Keratinocyte (primary cell): ENCODE measurements around the gene ANXA3.

ENCODE experiments used
- EZH2 ChIP-seq: IDR thresholded peaks from one replicate; pipeline ENCODE4 v1.6.1; 2012; ENCODE audit warnings: inconsistent platforms, mild to moderate bottlenecking, low read length, moderate library complexity
- TF ChIP-seq, protein P1 (sequence below), 3 experiments: IDR thresholded peaks in 1 of 3; conservative IDR thresholded peaks in 1 of 3; optimal IDR thresholded peaks in 1 of 3; 2 replicates in 2 of 3; 3 replicates in 1 of 3; pipeline versions ENCODE3 to v1.5.1; 2011; ENCODE audit warnings: low read length in 3 of 3, mild to moderate bottlenecking in 3 of 3, moderate library complexity in 2 of 3, control low read depth in 1 of 3, inconsistent platforms in 1 of 3; ENCODE audit not compliant: insufficient read depth in 2 of 3; ENCODE audit errors: extremely low read depth in 1 of 3

DNA sequence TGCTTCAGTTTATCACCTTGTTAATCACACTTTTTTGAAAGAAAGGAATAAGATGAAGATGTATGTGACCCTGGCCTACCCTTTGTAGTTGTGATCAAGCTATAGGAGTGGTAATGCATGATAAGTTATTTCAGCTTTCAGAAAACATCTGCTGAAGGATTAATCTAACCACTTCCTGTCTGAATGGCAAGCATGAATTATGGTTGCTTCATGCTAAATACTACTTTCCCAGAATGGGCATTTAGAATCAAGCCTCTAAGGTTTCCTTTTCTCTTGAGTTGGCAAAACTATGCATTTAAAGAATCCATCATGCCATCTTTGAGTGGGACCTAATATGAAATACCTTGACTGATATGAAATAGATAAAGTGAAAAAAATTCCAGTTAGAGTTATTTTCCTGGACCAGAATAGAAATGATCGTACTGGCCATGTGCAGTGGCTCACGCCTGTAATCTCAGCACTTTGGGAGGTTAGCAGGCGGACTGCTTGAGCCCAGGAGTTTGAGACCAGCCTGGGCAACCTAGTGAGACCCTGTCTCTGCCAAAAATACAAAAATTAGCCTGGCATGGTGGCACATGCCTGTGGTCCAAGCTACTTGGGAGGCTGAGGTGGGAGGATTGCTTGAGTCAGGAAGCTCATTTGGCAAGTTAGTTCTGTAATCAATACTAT, 59.1 kb downstream of the ANXA3 start:
- TF ChIP-seq, protein P1, sequence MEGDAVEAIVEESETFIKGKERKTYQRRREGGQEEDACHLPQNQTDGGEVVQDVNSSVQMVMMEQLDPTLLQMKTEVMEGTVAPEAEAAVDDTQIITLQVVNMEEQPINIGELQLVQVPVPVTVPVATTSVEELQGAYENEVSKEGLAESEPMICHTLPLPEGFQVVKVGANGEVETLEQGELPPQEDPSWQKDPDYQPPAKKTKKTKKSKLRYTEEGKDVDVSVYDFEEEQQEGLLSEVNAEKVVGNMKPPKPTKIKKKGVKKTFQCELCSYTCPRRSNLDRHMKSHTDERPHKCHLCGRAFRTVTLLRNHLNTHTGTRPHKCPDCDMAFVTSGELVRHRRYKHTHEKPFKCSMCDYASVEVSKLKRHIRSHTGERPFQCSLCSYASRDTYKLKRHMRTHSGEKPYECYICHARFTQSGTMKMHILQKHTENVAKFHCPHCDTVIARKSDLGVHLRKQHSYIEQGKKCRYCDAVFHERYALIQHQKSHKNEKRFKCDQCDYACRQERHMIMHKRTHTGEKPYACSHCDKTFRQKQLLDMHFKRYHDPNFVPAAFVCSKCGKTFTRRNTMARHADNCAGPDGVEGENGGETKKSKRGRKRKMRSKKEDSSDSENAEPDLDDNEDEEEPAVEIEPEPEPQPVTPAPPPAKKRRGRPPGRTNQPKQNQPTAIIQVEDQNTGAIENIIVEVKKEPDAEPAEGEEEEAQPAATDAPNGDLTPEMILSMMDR (optimal IDR thresholded peaks at IDR 0.05 in 1 of 3, IDR thresholded peaks at IDR 0.05 in 1 of 3, conservative IDR thresholded peaks at IDR 0.05 in 1 of 3; ENCODE audit: extremely low read depth in 1 of 3, insufficient read depth in 2 of 3, low read length in 3 of 3) = no peak
- TF ChIP-seq EZH2 = no peak
